Calu3 (cell line): ENCODE measurements around the gene PBLD. TPM values are rescaled to one million over a fixed set of nuclear protein-coding genes. Genes with fewer than 3 reads are reported as not detected.
A peak's percentile ranks its signal among the peaks of the same experiment; 100 is the strongest.

Experiments
- BruUV-seq: library from RNA; stranded (reverse); fragments of 400-500 nt; replicated peaks from 2 replicates; lab custom pipeline; 2021; lab: Mats Ljungman, UMichigan
- CTCF ChIA-PET: fragments of 300-600 bp; sonication (Branson Sonifier 250); formaldehyde crosslinking; loops from one replicate; lab custom pipeline; 2022; ENCODE audit warnings: antibody characterized with exemption; lab: Charles Lee
- DNase-seq: peaks from one replicate; pipeline ENCODE4 v3.0.0; 2022
- H3K27ac Mint-ChIP-seq: one replicate; pipeline ENCODE4 v1.8.0; 2022; ENCODE audit warnings: mixed read lengths; ENCODE audit not compliant: unreplicated experiment
- H3K27me3 Mint-ChIP-seq: one replicate; pipeline ENCODE4 v1.8.0; 2022; ENCODE audit warnings: mixed read lengths; ENCODE audit not compliant: unreplicated experiment
- H3K36me3 Mint-ChIP-seq: one replicate; pipeline ENCODE4 v1.8.0; 2022; ENCODE audit warnings: mild to moderate bottlenecking, moderate library complexity, mixed read lengths; ENCODE audit not compliant: insufficient read depth, unreplicated experiment
- H3K4me1 Mint-ChIP-seq: one replicate; pipeline ENCODE4 v1.8.0; 2022; ENCODE audit warnings: mild to moderate bottlenecking, low read depth, mixed read lengths; ENCODE audit not compliant: unreplicated experiment
- H3K4me3 Mint-ChIP-seq: one replicate; pipeline ENCODE4 v1.8.0; 2022; ENCODE audit warnings: mild to moderate bottlenecking, low read depth, moderate library complexity, mixed read lengths; ENCODE audit not compliant: unreplicated experiment
- H3K9me3 Mint-ChIP-seq: one replicate; pipeline ENCODE4 v1.8.0; 2022; ENCODE audit warnings: low read depth, mixed read lengths; ENCODE audit not compliant: unreplicated experiment
- intact Hi-C: fragments of 100-400 bp; cut with micrococcal nuclease; formaldehyde crosslinking; loops from one replicate; pipeline ENCODE4 v1.10.0; 2022; ENCODE audit not compliant: unreplicated experiment
- total RNA-seq: library from RNA; stranded (reverse); gene quantifications from 2 replicates; pipeline ENCODE4 v1.2.3, GENCODE V29; 2022
- TF ChIP-seq, protein P1 (sequence below): fragments of 200-600 bp; IDR thresholded peaks from one replicate; pipeline ENCODE4 v1.8.0; 2022; ENCODE audit warnings: antibody characterized with exemption; ENCODE audit not compliant: unreplicated experiment

Gene PBLD
- total RNA-seq, 1 experiment from 2014 or later = 8.9 TPM

DNA sequence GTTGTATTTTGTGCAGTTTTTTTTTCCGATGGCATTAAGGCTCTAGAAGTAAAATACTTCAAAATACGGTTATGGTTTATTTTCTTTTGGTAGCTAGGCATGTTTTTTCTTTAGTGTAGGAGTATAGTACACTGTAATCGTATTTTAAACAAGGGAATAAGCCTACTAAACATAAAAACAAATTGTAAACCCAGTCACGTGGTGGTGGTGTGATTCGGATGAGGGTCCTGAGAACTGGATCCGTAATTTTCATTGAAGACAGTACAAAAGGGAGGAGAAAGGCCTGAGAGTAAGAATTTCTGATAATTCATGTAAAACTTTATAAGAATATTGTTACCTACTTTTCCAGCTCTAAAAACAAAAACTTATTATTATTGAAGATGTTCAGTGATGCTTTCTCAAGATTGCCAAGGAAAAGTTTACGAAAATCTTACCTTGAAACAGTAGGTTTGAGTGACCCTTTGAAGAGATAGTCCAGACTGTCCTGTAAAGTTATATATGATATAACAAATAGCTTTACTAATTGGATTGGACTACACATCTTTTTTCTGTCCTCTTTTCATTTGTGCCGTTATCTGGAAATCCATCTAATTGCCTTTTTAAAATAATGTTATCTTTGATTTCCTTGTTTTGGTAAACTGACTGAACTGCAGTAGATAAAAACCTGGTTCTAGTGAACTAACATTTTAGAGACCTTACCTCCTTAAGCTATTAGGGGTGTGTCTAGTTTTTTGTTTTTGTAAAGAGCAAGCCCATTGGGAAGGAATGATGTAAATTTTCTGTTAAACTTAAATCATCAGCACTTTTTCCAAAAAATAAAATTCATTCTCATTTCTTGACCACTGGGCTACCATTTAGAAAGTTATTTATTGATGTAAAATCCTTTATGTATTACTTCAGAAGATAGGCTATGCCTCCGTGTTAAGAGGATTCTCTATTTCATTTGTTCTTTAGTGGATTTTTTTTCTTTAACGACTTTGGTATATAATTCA lies 1.0 kb upstream of the PBLD start:
- H3K27me3 Mint-ChIP-seq = no peaks in the 10 kb centered on the region
- TF ChIP-seq, protein P1, sequence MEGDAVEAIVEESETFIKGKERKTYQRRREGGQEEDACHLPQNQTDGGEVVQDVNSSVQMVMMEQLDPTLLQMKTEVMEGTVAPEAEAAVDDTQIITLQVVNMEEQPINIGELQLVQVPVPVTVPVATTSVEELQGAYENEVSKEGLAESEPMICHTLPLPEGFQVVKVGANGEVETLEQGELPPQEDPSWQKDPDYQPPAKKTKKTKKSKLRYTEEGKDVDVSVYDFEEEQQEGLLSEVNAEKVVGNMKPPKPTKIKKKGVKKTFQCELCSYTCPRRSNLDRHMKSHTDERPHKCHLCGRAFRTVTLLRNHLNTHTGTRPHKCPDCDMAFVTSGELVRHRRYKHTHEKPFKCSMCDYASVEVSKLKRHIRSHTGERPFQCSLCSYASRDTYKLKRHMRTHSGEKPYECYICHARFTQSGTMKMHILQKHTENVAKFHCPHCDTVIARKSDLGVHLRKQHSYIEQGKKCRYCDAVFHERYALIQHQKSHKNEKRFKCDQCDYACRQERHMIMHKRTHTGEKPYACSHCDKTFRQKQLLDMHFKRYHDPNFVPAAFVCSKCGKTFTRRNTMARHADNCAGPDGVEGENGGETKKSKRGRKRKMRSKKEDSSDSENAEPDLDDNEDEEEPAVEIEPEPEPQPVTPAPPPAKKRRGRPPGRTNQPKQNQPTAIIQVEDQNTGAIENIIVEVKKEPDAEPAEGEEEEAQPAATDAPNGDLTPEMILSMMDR = no peak
- H3K9me3 Mint-ChIP-seq = no peaks in the 10 kb centered on the region
- H3K4me3 Mint-ChIP-seq = peak overlapping the region; percentile 98
- BruUV-seq = TSS peak; percentile 25
- H3K36me3 Mint-ChIP-seq = peaks cover 85% of the 10 kb centered on the region
- H3K4me1 Mint-ChIP-seq = peaks cover 68% of the 10 kb centered on the region
- DNase-seq = no peak
- CTCF ChIA-PET = interaction anchor here (0.5 to 3.1 kb wide), 5 partner anchors 11 to 479 kb away, joined by 3 to 18 read pairs (median 5); no protein-coding TSS in a partner anchor
- intact Hi-C loops = loop anchor here (2.0 to 10.0 kb wide), 2 partner anchors 15 to 449 kb away; partner anchors contain the start of gene SIRT1
- peak overlapping the region; percentile 88 for H3K27ac Mint-ChIP-seq

DNA sequence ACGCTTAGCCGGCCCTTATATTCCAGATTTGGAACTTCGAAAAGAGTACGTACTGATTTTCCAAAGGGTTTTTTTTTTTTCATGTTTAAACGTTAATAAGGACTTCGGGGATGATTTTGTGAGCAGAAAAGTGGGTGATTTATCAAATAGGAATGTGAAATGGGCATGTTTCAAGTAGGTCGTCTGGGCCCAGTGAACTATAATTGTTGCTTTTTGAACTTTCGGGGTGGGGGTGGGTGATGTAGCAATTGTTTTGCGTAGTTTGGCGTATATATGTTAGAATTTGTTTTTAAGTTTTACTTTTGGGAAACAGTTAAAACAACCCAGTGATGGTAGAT lies 299 bp upstream of the PBLD start:
- Mint-ChIP-seq H3K36me3 (peaks cover 84% of the 10 kb centered on the region), H3K27ac (peak overlapping the region; percentile 88), H3K4me1 (peaks cover 68% of the 10 kb centered on the region), H3K9me3 (no peaks in the 10 kb centered on the region), H3K27me3 (no peaks in the 10 kb centered on the region), H3K4me3 (peak overlapping the region; percentile 98)
- BruUV-seq = no TSS peak
- CTCF ChIA-PET = interaction anchor here (0.5 to 3.1 kb wide), 6 partner anchors 11 to 529 kb away, joined by 3 to 18 read pairs (median 5); no protein-coding TSS in a partner anchor
- DNase-seq = no peak
- TF ChIP-seq, protein P1 = no peak
- intact Hi-C loops = loop anchor here (10.0 kb wide), 1 partner anchor 448 kb away; the partner anchor contains the start of gene SIRT1

DNA sequence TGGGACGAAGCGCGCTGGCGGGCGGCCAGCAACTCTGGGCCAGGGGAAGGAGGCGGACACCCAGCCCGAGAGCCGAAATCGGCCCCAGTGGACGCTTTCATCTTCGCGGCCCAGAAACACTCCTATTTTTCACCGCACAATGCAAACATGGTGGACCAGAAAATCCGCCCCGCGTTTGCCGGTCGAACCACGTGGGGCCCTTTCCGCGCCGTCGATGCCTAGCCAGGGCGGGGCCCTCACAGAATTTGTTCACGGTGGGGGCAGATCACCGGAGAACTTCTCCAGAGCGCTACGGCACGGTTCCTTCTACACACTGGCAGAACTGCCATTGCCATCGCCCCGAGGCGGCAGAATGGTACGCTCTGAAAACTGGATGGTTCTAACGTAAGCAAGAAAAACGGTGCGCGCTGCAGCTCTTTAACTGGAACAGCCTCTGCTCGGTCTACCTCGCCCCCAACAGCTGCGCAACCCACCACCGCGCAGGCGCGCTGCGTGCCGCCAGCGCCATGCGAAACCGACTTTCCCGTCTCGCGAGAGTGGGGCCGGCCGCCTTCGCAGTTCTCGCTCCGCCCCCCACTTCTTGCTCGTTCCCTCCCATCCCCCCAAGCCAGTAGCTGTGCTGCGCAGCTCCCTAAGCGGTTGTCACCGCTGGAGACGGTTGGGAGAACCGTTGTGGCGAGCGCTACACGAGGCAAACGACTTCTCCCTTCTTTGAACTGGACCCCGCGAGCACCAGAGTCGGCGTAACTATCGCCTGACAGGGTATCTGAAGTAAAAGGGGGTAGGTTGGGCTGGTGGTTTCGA lies 1.1 kb downstream of the PBLD start, which contains the start of gene HNRNPH3:
TSS of gene HNRNPH3 (plus strand) at position 610 of the 804 bp plus-strand sequence. CDS start 5,158 bp downstream, outside the sequence.
- Mint-ChIP-seq H3K4me3 (peak within 1 kb of the TSS; percentile 98), H3K27me3 (no peaks in the 10 kb centered on the region), H3K9me3 (no peaks in the 10 kb centered on the region), H3K4me1 (peaks cover 56% of the 10 kb centered on the region), H3K36me3 (peaks cover 71% of the 10 kb centered on the region), H3K27ac (peak within 1 kb of the TSS; percentile 88)
- CTCF ChIA-PET = interaction anchor here (0.6 to 3.1 kb wide), 7 partner anchors 9 to 371 kb away, joined by 3 to 18 read pairs (median 4); no protein-coding TSS in a partner anchor
- peak; percentile 99 for DNase-seq
- TF ChIP-seq, protein P1 = no peak
- intact Hi-C loops = loop anchor here (10.0 kb wide), 1 partner anchor 447 kb away; the partner anchor contains the start of gene SIRT1
- BruUV-seq = TSS peak; percentile 65
